GM23248 (cell line): ENCODE measurements around the gene FTH1. TPM values are rescaled to one million over a fixed set of nuclear protein-coding genes. Genes with fewer than 3 reads are reported as not detected.

Source experiments
- DNase-seq: peaks from one replicate; pipeline ENCODE4 v3.0.0-alpha.2; 2015
- H2AFZ ChIP-seq: fragments of 200-600 bp; sonication (generic); 2 replicates; pipeline ENCODE4 v1.6.1; 2016; ENCODE audit warnings: antibody characterized with exemption
- H3F3A ChIP-seq: fragments of 200-600 bp; sonication (generic); 2 replicates; pipeline ENCODE4 v1.6.1; 2016; ENCODE audit warnings: mild to moderate bottlenecking, antibody characterized with exemption, mixed run types; ENCODE audit not compliant: insufficient read depth
- H3K27ac ChIP-seq: fragments of 200-600 bp; sonication (generic); 2 replicates; pipeline ENCODE4 v1.5.1; 2016; ENCODE audit warnings: mild to moderate bottlenecking
- H3K27me3 ChIP-seq: fragments of 200-600 bp; sonication (generic); replicated peaks from 2 replicates; pipeline ENCODE4 v1.6.1; 2016; ENCODE audit warnings: mild to moderate bottlenecking; ENCODE audit not compliant: insufficient read depth
- H3K36me3 ChIP-seq: fragments of 200-600 bp; sonication (generic); 2 replicates; pipeline ENCODE4 v1.6.1; 2016; ENCODE audit warnings: low read depth, mild to moderate bottlenecking
- H3K4me1 ChIP-seq: fragments of 200-600 bp; sonication (generic); 2 replicates; pipeline ENCODE4 v1.6.1; 2016; ENCODE audit warnings: mild to moderate bottlenecking; ENCODE audit not compliant: insufficient read depth
- H3K4me2 ChIP-seq: fragments of 200-600 bp; sonication (generic); one replicate; pipeline ENCODE4 v1.6.1; 2016; ENCODE audit warnings: mild to moderate bottlenecking; ENCODE audit not compliant: unreplicated experiment
- H3K4me3 ChIP-seq: fragments of 200-600 bp; sonication (generic); 2 replicates; pipeline ENCODE4 v1.5.1; 2016; ENCODE audit warnings: mild to moderate bottlenecking
- H3K79me2 ChIP-seq: fragments of 200-600 bp; sonication (generic); 2 replicates; pipeline ENCODE4 v1.6.1; 2016; ENCODE audit warnings: mild to moderate bottlenecking; ENCODE audit not compliant: insufficient read depth
- H3K9ac ChIP-seq: fragments of 200-600 bp; sonication (generic); 2 replicates; pipeline ENCODE4 v1.6.1; 2016; ENCODE audit warnings: mild to moderate bottlenecking
- H3K9me2 ChIP-seq: fragments of 200-600 bp; sonication (generic); 2 replicates; pipeline ENCODE4 v1.6.1; 2016; ENCODE audit warnings: mixed run types, mild to moderate bottlenecking, moderate library complexity; ENCODE audit not compliant: insufficient read depth
- H3K9me3 ChIP-seq: fragments of 200-600 bp; sonication (generic); one replicate; pipeline ENCODE4 v1.6.1; 2017; ENCODE audit warnings: low read depth
- H4K20me1 ChIP-seq: fragments of 200-600 bp; sonication (generic); 2 replicates; pipeline ENCODE4 v1.6.0; 2016; ENCODE audit not compliant: insufficient read depth
- EZH2 ChIP-seq: fragments of 200-600 bp; sonication (generic); IDR thresholded peaks from 2 replicates; pipeline ENCODE4 v1.6.1; 2018; ENCODE audit warnings: antibody characterized with exemption, mild to moderate bottlenecking; ENCODE audit not compliant: insufficient read depth, poor library complexity, severe bottlenecking
- EZH2phosphoT487 ChIP-seq: fragments of 200-600 bp; sonication (generic); IDR thresholded peaks from 2 replicates; pipeline ENCODE4 v1.6.1; 2018; ENCODE audit warnings: antibody characterized with exemption, moderate library complexity, mild to moderate bottlenecking, low read depth; ENCODE audit not compliant: insufficient read depth
- WGBS, 2 experiments: methylation state at CpG; one replicate each; pipeline ENCODE4 v1.1.6; 2015 to 2017; ENCODE audit warnings: low lambda C conversion rate in 2 of 2, low coverage in 1 of 2; ENCODE audit errors: missing lambda C conversion rate in 2 of 2; 5-methylcytosine and 5-hydroxymethylcytosine counted together
- in situ Hi-C: fragments of 300-500 bp; cut with MboI; formaldehyde crosslinking; loops from 2 replicates; pipeline ENCODE4 v1.15.0; 2020
- polyA plus RNA-seq: library from polyadenylated mRNA; unstranded; fragments of >200 nt; fragmentation: Nextera tagmentation; extraction: Ambion mirVana; gene quantifications from 2 replicates; pipeline ENCODE4 v1.2.1, GENCODE V29; 2016
- total RNA-seq: library from RNA; depleted of rRNA; stranded (reverse); fragments of >200 nt; shearing (Covaris generic); gene quantifications from 2 replicates; pipeline ENCODE4 v1.2.3, GENCODE V29; 2014

Gene FTH1
- total and polyA plus RNA-seq, 2 experiments from 2014 or later, result 473 to 10,305 TPM

DNA sequence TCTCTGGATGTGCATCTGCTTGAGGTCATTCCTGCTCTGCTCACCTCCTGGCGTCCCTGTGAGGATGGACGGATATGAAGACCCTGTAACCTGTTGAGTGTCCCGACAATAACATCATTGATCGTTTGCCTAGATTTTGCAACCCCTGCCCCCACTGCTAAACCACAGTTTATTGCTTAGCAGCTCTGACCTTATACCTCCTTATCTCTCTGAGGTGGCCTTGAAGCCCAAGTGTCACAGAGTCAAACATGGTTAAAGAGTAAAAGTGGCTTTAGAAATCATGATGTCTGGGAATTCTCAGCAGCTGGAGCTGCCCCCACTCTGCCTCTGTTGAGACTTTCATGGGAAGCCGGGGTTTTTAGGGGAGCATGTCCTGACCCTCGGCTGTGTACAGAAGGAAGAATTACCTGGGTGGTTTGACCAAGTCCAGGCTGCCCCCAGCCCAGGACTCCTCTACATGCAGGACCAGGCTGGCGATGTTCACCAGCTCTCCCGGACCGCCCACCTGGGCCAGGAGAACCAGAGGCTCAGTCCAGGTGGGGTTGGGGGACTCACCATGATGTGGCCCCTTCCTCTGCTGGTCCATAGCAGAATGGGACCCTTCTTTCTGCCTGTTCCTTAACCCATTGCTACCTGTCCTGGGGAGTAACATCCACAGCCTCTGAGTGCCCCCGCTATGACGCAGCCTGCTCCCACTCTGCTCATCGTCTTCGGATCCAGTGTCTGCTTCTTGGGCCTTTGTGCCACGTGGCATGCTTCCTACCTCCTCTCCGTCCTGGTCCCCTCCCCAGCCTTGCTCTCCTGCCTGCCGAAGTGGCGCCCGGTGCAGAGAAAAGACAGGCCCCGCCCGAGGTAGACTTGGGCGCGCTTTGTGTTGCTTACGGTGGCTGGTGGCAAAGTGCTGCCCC, 33.4 kb upstream of the FTH1 start:
- no peak overlapping the region for H3K4me2 ChIP-seq
- no peaks in the 10 kb centered on the region for H3K9me2 ChIP-seq
- DNase-seq, result no peak
- H3K9ac ChIP-seq, result no peak overlapping the region
- H3K4me3 ChIP-seq, result no peak overlapping the region
- no peaks in the 10 kb centered on the region for H3K79me2 ChIP-seq
- H2AFZ ChIP-seq, result no peak overlapping the region
- WGBS, 2 experiments, result 74 to 81% methylated on average over 23 of the region's 23 CpGs
- H3K27ac ChIP-seq, result no peak overlapping the region
- H3K36me3 ChIP-seq, result no peaks in the 10 kb centered on the region
- TF ChIP-seq EZH2 (no peak), EZH2phosphoT487 (no peak)
- H4K20me1 ChIP-seq, result no peaks in the 10 kb centered on the region
- peaks cover 5% of the 10 kb centered on the region for H3K9me3 ChIP-seq
- no peaks in the 10 kb centered on the region for H3K4me1 ChIP-seq
- H3K27me3 ChIP-seq, result no peaks in the 10 kb centered on the region
- no peaks in the 10 kb centered on the region; the same call in 1 of the 2 replicates for H3F3A ChIP-seq
- in situ Hi-C loops, result no loop called here

- Histone ChIP-seq H4K20me1 (no peaks in the 10 kb centered on the region), H3K4me1 (no peaks in the 10 kb centered on the region), H3K4me3 (no peak overlapping the region), H3K79me2 (no peaks in the 10 kb centered on the region), H3K27me3 (no peaks in the 10 kb centered on the region), H3K9ac (no peak overlapping the region), H3K4me2 (no peak overlapping the region), H3K27ac (no peak overlapping the region), H3K9me2 (no peaks in the 10 kb centered on the region), H3F3A (no peaks in the 10 kb centered on the region), H2AFZ (no peak overlapping the region), H3K36me3 (no peaks in the 10 kb centered on the region), H3K9me3 (peaks cover 5% of the 10 kb centered on the region)
- in situ Hi-C loops, result no loop called here
- 76 to 89% methylated on average over 7 of the region's 7 CpGs for WGBS, 2 experiments
- TF ChIP-seq EZH2 (no peak), EZH2phosphoT487 (no peak)
- no peak for DNase-seq
Measured at GRCh38 chr11:61999141-61999975, 31.9 kb upstream of the FTH1 start.

DNA sequence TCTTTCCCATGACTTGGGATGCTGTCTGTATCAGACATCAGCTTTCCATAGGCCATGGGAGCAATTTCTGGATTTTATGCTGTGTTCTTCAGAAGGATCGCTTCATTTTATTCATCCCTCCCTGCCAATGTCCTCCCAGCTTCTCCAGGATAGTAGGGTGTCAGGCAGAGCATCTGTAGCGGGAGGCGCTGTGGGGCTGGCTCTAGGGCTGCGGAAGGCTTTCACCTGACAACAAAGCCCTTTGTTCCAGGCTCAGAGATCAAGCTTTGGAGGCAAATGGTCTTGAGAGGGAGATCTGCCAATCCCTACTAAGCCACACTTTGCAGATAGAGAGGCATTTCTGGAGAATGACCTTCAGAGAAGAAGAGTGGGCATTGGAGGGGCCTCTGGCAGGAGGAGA, 29.5 kb upstream of the FTH1 start:
- no peak for DNase-seq
- WGBS, 2 experiments, result 86 to 87% methylated on average over 4 of the region's 4 CpGs
- in situ Hi-C loops, result no loop called here
- no peaks in the 10 kb centered on the region for H3K36me3 ChIP-seq
- no peaks in the 10 kb centered on the region for H4K20me1 ChIP-seq
- no peaks in the 10 kb centered on the region for H3K27me3 ChIP-seq
- no peaks in the 10 kb centered on the region for H3K4me1 ChIP-seq
- no peak overlapping the region for H3K4me2 ChIP-seq
- no peaks in the 10 kb centered on the region for H3K9me2 ChIP-seq
- H3K79me2 ChIP-seq, result no peaks in the 10 kb centered on the region
- no peak overlapping the region for H3K27ac ChIP-seq
- no peak overlapping the region for H3K9ac ChIP-seq
- H3K9me3 ChIP-seq, result peaks cover 5% of the 10 kb centered on the region
- TF ChIP-seq EZH2phosphoT487 (no peak), EZH2 (no peak)
- H3K4me3 ChIP-seq, result no peak overlapping the region
- no peak overlapping the region for H2AFZ ChIP-seq
- no peaks in the 10 kb centered on the region for H3F3A ChIP-seq

DNA sequence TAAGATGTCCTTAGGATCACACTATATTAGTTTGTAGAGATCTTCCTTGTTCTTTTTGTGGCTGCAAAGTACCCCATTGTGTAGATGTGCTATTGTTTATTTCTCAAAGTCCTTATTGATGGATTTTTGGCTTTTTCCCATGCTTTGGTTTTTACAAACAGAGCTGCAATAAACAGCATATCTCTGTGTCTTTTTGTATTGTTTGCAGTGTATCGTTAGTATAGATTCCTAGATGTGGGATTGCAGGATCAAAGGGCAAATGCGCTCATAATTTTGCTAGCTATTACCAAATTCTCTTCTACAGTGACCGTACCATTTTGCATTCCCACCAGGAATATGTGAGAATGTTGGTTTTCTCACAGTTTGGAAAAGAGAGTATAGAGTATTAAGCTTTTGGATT, 27.5 kb upstream of the FTH1 start:
- in situ Hi-C loops, result no loop called here
- H3K27me3 ChIP-seq, result no peaks in the 10 kb centered on the region

More for the DNA sequence above, 27.5 kb upstream of the FTH1 start:
- 85 to 88% methylated on average over 3 of the region's 3 CpGs for WGBS, 2 experiments
- no peak for DNase-seq
- H3K4me2 ChIP-seq, result no peak overlapping the region
- no peaks in the 10 kb centered on the region for H3F3A ChIP-seq
- TF ChIP-seq EZH2 (no peak), EZH2phosphoT487 (no peak)
- no peaks in the 10 kb centered on the region for H4K20me1 ChIP-seq
- peaks cover 5% of the 10 kb centered on the region for H3K9me3 ChIP-seq
- no peak overlapping the region for H3K27ac ChIP-seq
- H2AFZ ChIP-seq, result no peak overlapping the region
- H3K4me3 ChIP-seq, result no peak overlapping the region
- no peaks in the 10 kb centered on the region for H3K79me2 ChIP-seq
- H3K4me1 ChIP-seq, result no peaks in the 10 kb centered on the region
- no peak overlapping the region for H3K9ac ChIP-seq
- no peaks in the 10 kb centered on the region for H3K36me3 ChIP-seq
- no peaks in the 10 kb centered on the region for H3K9me2 ChIP-seq
